Limb (tissue), 2 donors: Measurements from ENCODE around the gene ELL2.
"Not testable (repeated sequence)": the region's sequence is repeated elsewhere in the genome, so short reads cannot be mapped to it uniquely, and the experiment has no call there.

Experiments used
- DNase-seq, 2 donors: peaks; one replicate each; pipeline ENCODE4 v3.0.0-alpha.2; 2016; ENCODE audit errors: extremely low spot score in 2 of 2

ELL2 gene

GRCh38 chr5:95840956-95841705 is 120.5 kb downstream of the ELL2 start:
- no peak for DNase-seq

GRCh38 chr5:95839658-95840057 is 122.0 kb downstream of the ELL2 start:
- no peak for DNase-seq

GRCh38 chr5:95838556-95838955 is 123.1 kb downstream of the ELL2 start:
- no peak for DNase-seq

- no peak for DNase-seq
These were observed 123.6 kb downstream of the ELL2 start for GRCh38 chr5:95838001-95838520.

- DNase-seq = no peak
These were observed 124.2 kb downstream of the ELL2 start for GRCh38 chr5:95837492-95837891.

- not testable (repeated sequence) for DNase-seq
These were observed 124.7 kb downstream of the ELL2 start for GRCh38 chr5:95836971-95837370.

GRCh38 chr5:95836544-95836943 is 125.1 kb downstream of the ELL2 start:
- DNase-seq = no peak

GRCh38 chr5:95835682-95836385 is 125.8 kb downstream of the ELL2 start:
- no peak for DNase-seq
